Umbilical cord (tissue), 2 donors: ENCODE results near the gene MUSK. TPM values are rescaled to one million over a fixed set of nuclear protein-coding genes. Genes with fewer than 3 reads are reported as not detected.

ENCODE experiments used
- DNase-seq: peaks from one replicate; pipeline ENCODE4 v3.0.0-alpha.2; 2015; ENCODE audit warnings: low spot score
- total RNA-seq: library from RNA; depleted of rRNA; stranded (reverse); fragments of >200 nt; gene quantifications from one replicate; pipeline ENCODE4 v1.2.3, GENCODE V29; 2014; ENCODE audit warnings: low replicate concordance; ENCODE audit not compliant: insufficient read depth

Gene MUSK
- total RNA-seq, 1 donor from 2014 or later, result 5.3 TPM

GRCh38 chr9:110695846-110696245, 27.3 kb downstream of the MUSK start:
- DNase-seq, result peak; percentile 90

GRCh38 chr9:110700953-110701352, 32.4 kb downstream of the MUSK start:
- peak; percentile 48 for DNase-seq

DNA sequence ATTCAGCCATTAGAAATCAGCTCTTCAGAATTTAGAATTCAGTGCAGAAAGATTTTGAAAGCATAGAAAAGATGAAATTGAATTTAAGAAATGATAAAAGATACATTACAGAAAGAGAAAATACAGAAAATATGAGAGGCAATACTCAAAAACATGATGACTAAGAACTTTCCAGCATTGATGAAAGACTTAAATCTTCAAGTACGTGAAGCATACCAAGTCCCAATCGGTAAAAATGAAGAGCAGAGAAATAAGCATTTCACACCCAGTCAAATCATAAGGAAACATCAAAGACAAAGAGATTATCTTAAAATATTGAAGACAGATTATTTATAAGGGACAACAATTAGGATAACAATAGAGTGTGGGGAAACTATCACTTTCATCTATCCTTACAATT, 35.1 kb downstream of the MUSK start:
- DNase-seq, result no peak

DNA sequence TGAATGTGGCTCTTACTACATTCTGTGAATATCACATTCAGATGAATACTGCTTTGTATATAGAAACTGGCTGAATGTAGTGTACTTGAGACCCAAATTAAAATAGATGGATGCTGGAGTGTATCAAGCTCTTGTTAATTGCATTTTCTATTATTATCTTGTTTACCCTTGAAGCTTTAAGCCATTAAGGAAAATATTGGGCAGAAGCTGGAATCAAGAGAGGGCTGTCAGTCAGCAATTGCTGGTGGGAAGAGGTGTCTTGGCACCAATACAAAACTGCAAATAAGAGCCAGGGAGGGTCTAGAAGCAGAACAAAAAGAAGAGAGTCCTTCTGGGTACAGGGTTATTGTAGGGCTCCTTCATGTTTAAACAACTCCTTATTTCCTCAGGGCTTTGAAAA, 38.8 kb downstream of the MUSK start:
- DNase-seq, result no peak

- no peak for DNase-seq
Observed at GRCh38 chr9:110710420-110710819, 41.8 kb downstream of the MUSK start.

DNA sequence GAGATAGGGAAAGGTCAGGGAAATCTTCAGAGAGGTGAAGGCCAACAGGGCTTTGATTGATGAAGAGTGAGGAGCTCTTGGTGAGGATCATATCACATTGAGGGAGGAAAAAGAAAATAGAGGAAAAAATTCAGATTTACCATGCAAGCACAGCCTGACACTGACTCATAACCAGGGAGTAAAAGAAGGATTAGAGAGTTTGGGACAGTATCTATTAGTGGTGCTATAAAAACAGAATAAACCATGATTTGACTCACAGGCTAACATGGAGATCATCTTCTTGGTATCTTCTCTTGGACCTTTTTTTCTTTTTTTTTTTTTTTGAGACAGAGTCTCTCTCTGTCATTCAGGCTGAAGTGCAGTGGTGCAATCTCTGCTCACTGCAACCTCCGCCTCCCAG, 44.4 kb downstream of the MUSK start:
- DNase-seq, result peak; percentile 34

- DNase-seq, result peak; percentile 9
Observed at GRCh38 chr9:110714314-110714713, 45.7 kb downstream of the MUSK start.

DNA sequence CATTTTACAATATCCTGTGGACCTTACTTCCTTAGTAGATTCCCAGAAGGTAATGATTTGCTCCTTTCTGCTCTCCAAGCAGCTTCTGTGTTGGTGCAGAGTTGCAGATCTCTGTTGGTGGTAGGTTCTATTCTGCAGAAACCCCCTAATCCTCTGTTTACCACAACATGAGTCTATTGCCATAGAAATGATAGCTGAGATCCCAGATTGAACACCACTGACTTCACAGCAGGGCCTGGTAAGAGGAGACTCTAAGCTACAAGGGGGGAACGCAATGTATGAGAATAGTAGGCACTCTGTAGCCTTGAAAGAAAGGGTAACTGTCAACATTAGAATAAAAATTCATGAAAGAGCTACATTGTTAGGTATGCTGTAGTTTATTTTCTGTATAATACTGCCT, 59.5 kb downstream of the MUSK start:
- peak; percentile 22 for DNase-seq

DNA sequence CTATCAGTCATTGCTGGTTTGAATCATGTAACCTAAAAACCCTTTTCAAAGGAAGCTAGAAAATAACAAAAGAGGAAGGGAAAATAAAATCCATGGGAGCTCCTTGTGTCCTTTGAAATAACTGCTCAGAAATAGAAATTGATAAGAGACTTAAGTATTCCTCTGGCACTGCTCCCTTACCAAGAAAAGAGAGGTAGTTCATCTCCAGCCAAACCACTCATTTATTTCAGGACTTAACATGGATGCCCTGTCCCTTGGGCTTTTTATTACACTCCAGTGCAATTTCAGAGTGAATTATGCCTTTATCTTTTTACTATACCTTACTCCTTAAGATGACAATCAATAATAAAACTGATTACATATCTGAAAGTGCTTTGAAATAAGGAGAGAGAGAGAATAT, 61.0 kb downstream of the MUSK start:
- DNase-seq, result no peak

DNA sequence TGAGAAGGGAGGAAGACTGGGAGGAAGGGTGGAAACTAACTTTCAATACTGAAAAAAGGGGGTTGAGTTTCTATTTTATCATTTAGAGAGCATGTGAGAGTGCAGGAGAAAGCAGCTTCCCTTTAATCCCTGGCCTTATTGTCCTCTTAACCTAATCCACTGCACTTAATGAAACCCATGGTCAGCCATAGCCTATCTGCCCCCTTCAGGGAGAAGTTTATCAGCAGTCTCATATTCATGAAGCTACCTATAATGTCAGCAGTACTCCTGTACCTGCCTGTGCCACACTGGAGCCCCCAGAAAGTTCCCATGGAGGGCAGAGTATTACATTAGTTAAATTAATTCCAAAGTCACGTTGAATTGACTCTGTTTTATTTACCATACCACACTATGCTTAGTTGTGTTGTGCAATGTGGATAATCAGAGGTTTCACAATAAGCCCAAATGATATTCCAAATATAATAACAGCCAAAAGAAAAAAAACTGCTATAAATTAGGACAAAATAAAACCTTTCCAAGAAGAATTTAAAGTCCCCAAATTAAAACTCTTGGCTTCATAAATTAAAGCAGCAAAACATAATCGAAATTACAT, 62.9 kb downstream of the MUSK start:
- DNase-seq, result no peak

- DNase-seq, result no peak
Observed at GRCh38 chr9:110738982-110739381, 70.4 kb downstream of the MUSK start.

DNA sequence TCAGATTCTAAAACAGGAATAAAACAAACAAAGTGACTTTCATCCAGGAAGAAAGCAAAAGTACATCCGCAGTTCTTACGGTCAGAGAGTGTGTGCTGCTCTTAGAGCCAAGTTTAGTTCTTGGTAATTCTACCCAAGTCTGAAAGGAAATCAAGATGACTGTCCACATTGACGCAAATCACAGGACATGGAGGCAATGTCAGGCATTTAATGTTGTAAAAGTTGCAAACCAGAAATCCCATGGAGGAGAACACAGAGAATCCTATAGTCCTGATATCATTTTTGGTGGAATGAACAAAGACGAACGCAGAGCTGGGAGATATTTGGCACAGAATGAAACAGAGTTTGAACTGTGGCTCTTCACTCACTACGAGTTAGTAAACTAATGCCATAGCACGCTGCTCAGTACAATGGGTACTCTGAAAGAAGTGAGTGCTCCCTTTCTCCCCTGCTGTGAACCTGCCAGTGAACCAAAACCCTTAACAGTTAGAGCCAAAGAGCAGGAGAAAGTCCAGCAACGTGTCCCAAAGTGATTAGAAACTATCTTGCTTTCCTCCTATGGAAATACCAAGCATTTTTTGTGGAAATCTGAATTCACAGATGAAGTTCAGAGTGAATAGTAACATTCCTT, 74.3 kb downstream of the MUSK start:
- peak; percentile 69 for DNase-seq

GRCh38 chr9:110744715-110745384, 76.3 kb downstream of the MUSK start:
- DNase-seq, result peak; percentile 81

DNA sequence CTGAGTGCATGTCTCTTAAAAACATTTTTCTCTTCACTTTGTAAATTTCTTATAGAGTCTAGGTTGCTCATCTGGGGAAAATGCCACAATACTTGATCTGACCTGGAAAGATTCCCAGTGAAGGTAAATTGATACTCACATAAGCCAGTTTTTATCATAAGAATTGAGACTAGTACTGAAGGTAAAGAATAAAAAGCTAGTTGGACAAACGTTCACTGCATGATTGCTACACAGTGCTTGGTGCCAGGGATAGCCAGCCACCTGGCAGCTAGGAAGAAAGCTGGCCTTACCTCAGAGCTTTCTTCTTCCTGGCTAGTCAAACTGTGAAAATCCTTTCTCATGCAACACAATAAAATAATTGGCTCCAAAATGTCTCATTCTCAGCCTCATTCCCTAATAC, 77.1 kb downstream of the MUSK start:
- peak; percentile 3 for DNase-seq

DNA sequence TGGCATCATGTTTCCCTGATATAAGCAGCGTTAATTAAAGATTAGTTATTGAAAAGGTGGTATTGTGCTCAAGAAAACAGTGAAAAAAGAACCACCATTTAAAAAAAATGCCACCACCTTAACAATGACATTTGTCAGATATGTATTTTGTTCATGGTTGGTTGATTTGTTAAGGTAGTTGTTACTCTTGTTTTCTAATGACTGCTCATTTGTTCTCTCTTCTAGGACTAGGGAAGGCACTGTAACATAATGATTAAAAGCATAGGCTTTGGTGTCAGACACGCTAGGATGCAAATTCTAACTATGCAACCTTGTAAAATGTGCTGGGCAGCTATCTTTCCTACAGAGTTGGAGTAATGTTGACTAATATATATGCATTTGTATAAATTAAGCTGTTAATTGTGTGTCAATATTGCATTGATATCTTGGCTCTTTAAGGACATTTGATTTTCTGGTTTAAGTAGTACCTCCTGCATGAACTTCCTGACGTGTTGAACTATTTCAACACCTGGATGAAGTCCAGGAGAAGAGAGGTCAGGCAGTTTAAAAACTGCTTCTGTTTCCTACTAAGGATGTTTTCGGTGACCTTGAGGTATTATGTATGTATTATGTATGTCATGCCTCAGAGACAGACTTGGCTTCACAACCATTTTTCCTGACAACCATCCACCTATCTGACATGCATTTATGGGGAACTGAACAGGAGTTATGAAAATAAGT, 77.8 kb downstream of the MUSK start:
- no peak for DNase-seq

- DNase-seq, result peak; percentile 10
Observed at GRCh38 chr9:110748251-110748893, 79.8 kb downstream of the MUSK start.

DNA sequence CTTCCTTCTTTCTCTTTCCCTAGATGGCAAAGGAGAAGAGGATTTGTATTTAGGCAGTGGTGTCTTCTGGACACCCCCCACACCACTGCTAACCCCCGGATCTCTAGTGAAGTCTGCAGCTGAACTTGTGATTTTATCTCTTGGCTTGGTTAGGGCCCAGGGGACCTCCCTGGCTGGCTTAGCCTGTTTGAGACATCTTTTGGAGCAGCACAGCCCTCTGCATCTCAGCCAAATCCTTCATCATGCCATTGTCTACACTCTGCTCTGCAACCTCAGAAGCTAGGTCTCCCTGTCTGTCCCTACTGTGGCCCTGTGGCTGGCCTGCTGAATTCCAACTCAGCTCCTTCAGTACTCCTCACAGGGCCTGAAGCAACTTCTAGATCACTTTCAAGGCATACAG, 81.7 kb downstream of the MUSK start:
- peak; percentile 10 for DNase-seq

GRCh38 chr9:110751971-110752370, 83.4 kb downstream of the MUSK start:
- DNase-seq, result no peak

DNA sequence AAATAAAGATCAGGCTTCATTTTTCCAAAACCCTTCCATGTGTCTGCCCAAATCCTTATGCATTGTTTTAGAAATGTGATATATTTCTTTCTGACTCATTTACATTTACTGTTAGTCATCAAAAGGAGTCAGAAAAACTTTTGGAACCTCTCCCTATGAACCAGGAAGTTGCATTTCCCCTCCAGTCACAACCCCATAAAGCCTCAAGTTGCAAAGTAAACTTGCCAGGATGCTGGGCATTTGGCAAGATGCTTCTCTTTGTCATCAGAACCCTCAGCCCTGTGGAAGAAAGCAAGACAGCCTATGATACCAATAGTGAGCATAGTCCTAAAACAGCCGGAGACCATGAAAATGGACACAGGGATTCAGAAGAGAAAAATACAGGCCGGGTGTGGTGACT, 84.2 kb downstream of the MUSK start:
- no peak for DNase-seq

GRCh38 chr9:110753731-110754231, 85.2 kb downstream of the MUSK start:
- no peak for DNase-seq

- no peak for DNase-seq
Observed at GRCh38 chr9:110755179-110755578, 86.6 kb downstream of the MUSK start.

- no peak for DNase-seq
Observed at GRCh38 chr9:110758201-110758600, 89.6 kb downstream of the MUSK start.
